H9 (cell line): ENCODE results near the gene CYB5B. TPM values are rescaled to one million over a fixed set of nuclear protein-coding genes. Genes with fewer than 3 reads are reported as not detected.

Experiments used
- DNase-seq: peaks from one replicate; pipeline ENCODE4 v3.0.0-alpha.2; 2017
- H2AFZ ChIP-seq: one replicate; pipeline ENCODE4 v1.6.1; 2013; ENCODE audit warnings: mild to moderate bottlenecking, low read length, control low read depth, moderate library complexity
- H2AK5ac ChIP-seq: 2 replicates; pipeline ENCODE4 v1.6.1; 2013; ENCODE audit warnings: low read length, control low read depth, mixed read lengths; ENCODE audit not compliant: insufficient read length
- H2BK120ac ChIP-seq: one replicate; pipeline ENCODE4 v1.6.1; 2013; ENCODE audit warnings: low read depth, mild to moderate bottlenecking, low read length, control low read depth, inconsistent platforms; ENCODE audit not compliant: poor library complexity, severe bottlenecking
- H2BK12ac ChIP-seq: 2 replicates; pipeline ENCODE4 v1.6.1; 2013; ENCODE audit warnings: low read length, control low read depth, mixed read lengths, low read depth; ENCODE audit not compliant: insufficient read length
- H2BK15ac ChIP-seq: 2 replicates; pipeline ENCODE4 v1.6.1; 2013; ENCODE audit warnings: low read depth, low read length, control low read depth
- H2BK20ac ChIP-seq: one replicate; pipeline ENCODE4 v1.6.1; 2013; ENCODE audit warnings: low read depth, mild to moderate bottlenecking, low read length, control low read depth, inconsistent platforms; ENCODE audit not compliant: poor library complexity, severe bottlenecking
- H2BK5ac ChIP-seq: 2 replicates; pipeline ENCODE4 v1.6.1; 2013; ENCODE audit warnings: low read length, control low read depth, mixed read lengths; ENCODE audit not compliant: insufficient read length
- H3K14ac ChIP-seq: 2 replicates; pipeline ENCODE4 v1.6.1; 2013; ENCODE audit warnings: low read length, control low read depth; ENCODE audit not compliant: insufficient read depth
- H3K18ac ChIP-seq: 2 replicates; pipeline ENCODE4 v1.6.1; 2013; ENCODE audit warnings: low read depth, mild to moderate bottlenecking, mixed read lengths, low read length, control low read depth; ENCODE audit not compliant: insufficient read length
- H3K23ac ChIP-seq: 2 replicates; pipeline ENCODE4 v1.6.1; 2013; ENCODE audit warnings: low read length, control low read depth, mixed read lengths, low read depth; ENCODE audit not compliant: insufficient read length
- H3K23me2 ChIP-seq: 2 replicates; pipeline ENCODE4 v1.6.1; 2013; ENCODE audit warnings: low read depth, mild to moderate bottlenecking, mixed read lengths, low read length, control low read depth; ENCODE audit not compliant: insufficient read length, poor library complexity, severe bottlenecking
- H3K27ac ChIP-seq: 2 replicates; pipeline ENCODE4 v1.5.1; 2013; ENCODE audit warnings: low read length, control low read depth, mixed read lengths, low read depth; ENCODE audit not compliant: insufficient read length
- H3K27me3 ChIP-seq: 2 replicates; pipeline ENCODE4 v1.6.1; 2013; ENCODE audit warnings: low read length, control low read depth, inconsistent platforms; ENCODE audit not compliant: insufficient read depth
- H3K4ac ChIP-seq: 2 replicates; pipeline ENCODE4 v1.6.1; 2013; ENCODE audit warnings: low read depth, mild to moderate bottlenecking, control low read depth, inconsistent platforms, low read length, moderate library complexity
- H3K4me1 ChIP-seq: 2 replicates; pipeline ENCODE4 v1.6.1; 2013; ENCODE audit warnings: low read length, control low read depth, inconsistent platforms; ENCODE audit not compliant: insufficient read depth
- H3K4me2 ChIP-seq: 2 replicates; pipeline ENCODE4 v1.6.1; 2013; ENCODE audit warnings: low read length, control low read depth, mixed read lengths; ENCODE audit not compliant: insufficient read length, insufficient read depth
- H3K56ac ChIP-seq: 2 replicates; pipeline ENCODE4 v1.6.1; 2013; ENCODE audit warnings: low read depth, mild to moderate bottlenecking, mixed read lengths, low read length, control low read depth; ENCODE audit not compliant: insufficient read length
- H3K79me1 ChIP-seq: 2 replicates; pipeline ENCODE4 v1.6.1; 2013; ENCODE audit warnings: low read depth, mild to moderate bottlenecking, moderate library complexity, low read length, control low read depth, inconsistent platforms; ENCODE audit not compliant: insufficient read depth, poor library complexity, severe bottlenecking
- H3K79me2 ChIP-seq: 2 replicates; pipeline ENCODE4 v1.6.1; 2013; ENCODE audit warnings: low read length, control low read depth, inconsistent platforms; ENCODE audit not compliant: insufficient read depth
- H3K9ac ChIP-seq: 2 replicates; pipeline ENCODE4 v1.6.1; 2013; ENCODE audit warnings: low read length, control low read depth, mixed read lengths; ENCODE audit not compliant: insufficient read length; ENCODE audit errors: extremely low read depth
- H3K9me3 ChIP-seq: one replicate; pipeline ENCODE4 v1.6.1; 2013; ENCODE audit warnings: low read depth, low read length, inconsistent platforms; ENCODE audit not compliant: control insufficient read depth
- H3T11ph ChIP-seq: one replicate; pipeline ENCODE4 v1.6.1; 2013; ENCODE audit warnings: mild to moderate bottlenecking, low read length, control low read depth, inconsistent platforms
- H4K20me1 ChIP-seq: one replicate; pipeline ENCODE4 v1.6.1; 2013; ENCODE audit not compliant: control insufficient read depth, insufficient read length, insufficient read depth
- H4K5ac ChIP-seq: 2 replicates; pipeline ENCODE4 v1.6.1; 2013; ENCODE audit warnings: low read depth, mild to moderate bottlenecking, mixed read lengths, low read length, control low read depth; ENCODE audit not compliant: insufficient read length
- H4K8ac ChIP-seq: replicated peaks from 2 replicates; pipeline ENCODE4 v1.6.1; 2013; ENCODE audit warnings: low read length, control low read depth, mixed read lengths, low read depth; ENCODE audit not compliant: insufficient read length
- H4K91ac ChIP-seq: 2 replicates; pipeline ENCODE4 v1.6.1; 2013; ENCODE audit warnings: low read depth, mild to moderate bottlenecking, moderate library complexity, mixed read lengths, low read length, control low read depth; ENCODE audit not compliant: insufficient read length
- H3K27ac Mint-ChIP-seq, 3 experiments: 2 replicates in 2 of 3; 3 replicates in 1 of 3; pipeline ENCODE4 v1.8.0; 2020 to 2021; ENCODE audit warnings: mixed read lengths in 3 of 3, mild to moderate bottlenecking in 1 of 3, moderate library complexity in 1 of 3
- H3K27me3 Mint-ChIP-seq: 2 replicates; pipeline ENCODE4 v1.8.0; 2021; ENCODE audit warnings: low read depth, mild to moderate bottlenecking, moderate library complexity, mixed read lengths
- H3K36me3 Mint-ChIP-seq, 3 experiments: 2 replicates in 2 of 3; 3 replicates in 1 of 3; pipeline ENCODE4 v1.8.0; 2020 to 2021; ENCODE audit warnings: low read depth in 3 of 3, mixed read lengths in 3 of 3; ENCODE audit not compliant: insufficient read depth in 1 of 3
- H3K4me1 Mint-ChIP-seq, 2 experiments: 2 replicates each; pipeline ENCODE4 v1.8.0; 2020; ENCODE audit warnings: mixed read lengths in 2 of 2
- H3K4me3 Mint-ChIP-seq, 2 experiments: 2 replicates in 1 of 2; 3 replicates in 1 of 2; pipeline ENCODE4 v1.8.0; 2020 to 2021; ENCODE audit warnings: mild to moderate bottlenecking in 2 of 2, mixed read lengths in 2 of 2, moderate library complexity in 1 of 2
- H3K9me3 Mint-ChIP-seq, 2 experiments: 2 replicates in 1 of 2; 3 replicates in 1 of 2; pipeline ENCODE4 v1.8.0; 2020; ENCODE audit warnings: mild to moderate bottlenecking in 2 of 2, mixed read lengths in 2 of 2, moderate library complexity in 1 of 2
- WGBS: extraction: QIAGEN DNeasy Blood & Tissue Kit; methylation state at CpG from one replicate; pipeline ENCODE4 v1.1.7; 2013; ENCODE audit warnings: missing lambda C conversion rate, low lambda C conversion rate, mixed read lengths; ENCODE audit not compliant: insufficient read length; ENCODE audit errors: extremely low coverage; 5-methylcytosine and 5-hydroxymethylcytosine counted together
- total RNA-seq: library from RNA; stranded (reverse); gene quantifications from 2 replicates; pipeline ENCODE4 v1.2.1, GENCODE V29; 2021
- TF ChIP-seq, protein P1 (sequence below): fragments of 200-600 bp; sonication (generic); conservative IDR thresholded peaks from 3 replicates; pipeline ENCODE4 v1.8.0; 2021; ENCODE audit warnings: antibody characterized with exemption, mild to moderate bottlenecking

Gene CYB5B
- total RNA-seq, 1 experiment from 2014 or later = 126 TPM

GRCh38 chr16:69399361-69399760 is 25.1 kb upstream of the CYB5B start:
- Histone ChIP-seq H2BK12ac (no peak overlapping the region), H3K23me2 (no peaks in the 10 kb centered on the region), H3K9me3 (no peaks in the 10 kb centered on the region), H4K91ac (no peak overlapping the region), H3K56ac (no peak overlapping the region), H3K23ac (no peak overlapping the region), H2BK120ac (no peak overlapping the region), H3K4me1 (peaks cover under 1% of the 10 kb centered on the region; the same call in 1 of the 2 replicates), H3K4me2 (no peak overlapping the region), H3K27me3 (no peaks in the 10 kb centered on the region), H3K14ac (no peak overlapping the region), H2AFZ (no peak overlapping the region), H4K5ac (no peak overlapping the region), H2BK20ac (no peak overlapping the region), H4K20me1 (no peaks in the 10 kb centered on the region), H2AK5ac (no peak overlapping the region), H3K9ac (no peak overlapping the region), H3T11ph (no peak overlapping the region), H2BK5ac (no peak overlapping the region), H3K27ac (no peak overlapping the region), H3K79me1 (no peaks in the 10 kb centered on the region), H3K79me2 (no peaks in the 10 kb centered on the region), H3K4ac (no peak overlapping the region), H4K8ac (no peak overlapping the region), H2BK15ac (no peak overlapping the region; the same call in 1 of the 2 replicates), H3K18ac (no peak overlapping the region)
- Mint-ChIP-seq H3K36me3 (no peaks in the 10 kb centered on the region), H3K4me3 (no peak overlapping the region), H3K4me1 (peaks cover 15 to 21% of the 10 kb centered on the region in 2 experiments), H3K9me3 (no peaks in the 10 kb centered on the region), H3K27ac (no peak overlapping the region), H3K27me3 (no peaks in the 10 kb centered on the region; the same call in 1 of the 2 replicates)
- TF ChIP-seq, protein P1, sequence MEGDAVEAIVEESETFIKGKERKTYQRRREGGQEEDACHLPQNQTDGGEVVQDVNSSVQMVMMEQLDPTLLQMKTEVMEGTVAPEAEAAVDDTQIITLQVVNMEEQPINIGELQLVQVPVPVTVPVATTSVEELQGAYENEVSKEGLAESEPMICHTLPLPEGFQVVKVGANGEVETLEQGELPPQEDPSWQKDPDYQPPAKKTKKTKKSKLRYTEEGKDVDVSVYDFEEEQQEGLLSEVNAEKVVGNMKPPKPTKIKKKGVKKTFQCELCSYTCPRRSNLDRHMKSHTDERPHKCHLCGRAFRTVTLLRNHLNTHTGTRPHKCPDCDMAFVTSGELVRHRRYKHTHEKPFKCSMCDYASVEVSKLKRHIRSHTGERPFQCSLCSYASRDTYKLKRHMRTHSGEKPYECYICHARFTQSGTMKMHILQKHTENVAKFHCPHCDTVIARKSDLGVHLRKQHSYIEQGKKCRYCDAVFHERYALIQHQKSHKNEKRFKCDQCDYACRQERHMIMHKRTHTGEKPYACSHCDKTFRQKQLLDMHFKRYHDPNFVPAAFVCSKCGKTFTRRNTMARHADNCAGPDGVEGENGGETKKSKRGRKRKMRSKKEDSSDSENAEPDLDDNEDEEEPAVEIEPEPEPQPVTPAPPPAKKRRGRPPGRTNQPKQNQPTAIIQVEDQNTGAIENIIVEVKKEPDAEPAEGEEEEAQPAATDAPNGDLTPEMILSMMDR = no peak
- no peak for DNase-seq
- WGBS = no CpG with 5 or more reads among the region's 3 CpGs
